Femur (tissue), 1 donor: Measurements from ENCODE around the gene SMIM23.
"Not testable (repeated sequence)": the region's sequence is repeated elsewhere in the genome, so short reads cannot be mapped to it uniquely, and the experiment has no call there.

Experiments used
- DNase-seq: peaks from one replicate; pipeline ENCODE4 v3.0.0-alpha.2; 2017

The SMIM23 gene

DNA sequence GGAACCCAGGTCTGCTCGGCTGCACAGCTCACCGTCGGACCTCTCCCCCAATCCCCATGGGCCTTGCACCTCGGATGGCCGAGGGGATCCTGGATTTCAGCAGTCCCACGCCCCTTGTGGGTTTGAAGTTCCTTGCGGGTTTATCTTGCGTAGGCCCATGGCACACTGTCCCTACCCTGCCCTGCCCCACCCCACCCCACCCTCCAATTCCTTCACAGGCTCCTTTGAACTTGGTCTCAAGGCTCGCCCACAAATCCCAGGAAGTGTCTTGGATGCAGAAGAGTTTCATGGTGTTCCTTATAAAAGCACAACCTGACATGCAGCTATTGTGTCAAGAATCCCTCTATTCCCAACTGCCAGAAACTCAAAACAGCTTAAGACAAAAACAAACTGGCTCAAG is 11.2 kb upstream of the SMIM23 start:
- DNase-seq: no peak

DNA sequence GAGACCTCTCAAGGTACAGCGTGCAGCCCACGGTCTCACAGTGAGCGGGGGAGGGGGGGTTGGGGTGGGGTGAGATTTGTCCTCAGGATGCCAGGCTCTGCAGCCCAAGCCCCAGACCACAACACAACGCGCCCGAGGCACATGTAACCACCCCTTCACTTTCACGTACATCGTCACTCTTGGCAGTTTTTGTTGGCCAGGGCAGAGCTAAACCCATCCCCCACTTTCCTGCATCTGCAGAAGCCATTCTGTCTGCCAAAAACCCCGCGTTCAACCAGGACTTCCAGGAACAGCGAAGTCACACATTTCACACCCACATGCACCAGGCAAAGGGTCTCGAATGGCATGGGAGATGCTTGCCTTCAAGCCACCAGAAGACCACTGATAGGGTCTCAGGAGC is 9.4 kb upstream of the SMIM23 start:
- DNase-seq: peak; percentile 43

DNA sequence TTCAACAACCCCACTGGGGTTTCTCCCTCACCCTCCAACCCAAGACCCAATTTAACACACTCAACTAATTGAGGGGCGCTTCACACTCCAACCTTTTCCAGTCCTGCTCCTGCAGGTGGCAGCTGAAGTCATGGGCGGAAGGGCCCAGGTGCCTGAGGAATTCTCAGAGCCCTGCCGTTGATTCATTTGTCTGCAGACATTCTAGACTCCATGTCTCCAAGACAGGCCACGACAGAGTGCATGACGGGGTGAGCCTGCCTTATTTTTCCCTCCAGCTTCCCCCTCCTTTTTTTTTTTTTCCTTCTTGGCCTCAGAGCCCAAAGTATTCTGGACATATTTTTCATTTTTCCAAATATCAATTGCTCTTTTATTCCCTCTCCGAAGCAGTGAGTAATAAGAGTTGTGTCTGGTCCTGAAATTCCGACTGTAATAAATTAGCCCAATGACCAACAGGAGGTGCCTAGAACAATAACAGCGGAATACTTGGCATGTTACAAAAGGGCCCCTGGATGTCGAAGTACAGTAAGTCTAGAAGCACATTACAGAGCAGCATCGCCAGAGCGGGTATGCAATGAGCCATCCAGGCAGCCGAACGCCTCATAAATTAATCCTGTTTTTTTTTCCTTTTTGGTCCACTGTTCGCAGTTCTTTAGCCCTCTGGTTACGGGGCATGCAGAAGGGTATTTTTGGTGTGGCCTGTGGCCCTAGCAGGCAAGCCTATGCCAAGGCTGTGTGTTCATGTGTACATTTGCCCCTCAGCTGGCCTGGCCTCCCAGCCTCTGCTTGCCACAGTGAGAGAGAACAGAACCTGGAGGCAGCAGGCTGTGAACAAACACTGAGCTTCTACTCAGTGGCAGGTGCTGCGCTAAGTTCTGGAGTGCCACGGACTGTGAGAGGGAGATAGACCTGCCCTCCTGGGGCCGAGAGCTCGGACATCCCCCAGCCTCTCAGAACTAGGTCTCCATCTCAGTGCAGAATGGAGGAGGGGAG is 8.6 kb upstream of the SMIM23 start:
- peak; percentile 71 for DNase-seq

DNA sequence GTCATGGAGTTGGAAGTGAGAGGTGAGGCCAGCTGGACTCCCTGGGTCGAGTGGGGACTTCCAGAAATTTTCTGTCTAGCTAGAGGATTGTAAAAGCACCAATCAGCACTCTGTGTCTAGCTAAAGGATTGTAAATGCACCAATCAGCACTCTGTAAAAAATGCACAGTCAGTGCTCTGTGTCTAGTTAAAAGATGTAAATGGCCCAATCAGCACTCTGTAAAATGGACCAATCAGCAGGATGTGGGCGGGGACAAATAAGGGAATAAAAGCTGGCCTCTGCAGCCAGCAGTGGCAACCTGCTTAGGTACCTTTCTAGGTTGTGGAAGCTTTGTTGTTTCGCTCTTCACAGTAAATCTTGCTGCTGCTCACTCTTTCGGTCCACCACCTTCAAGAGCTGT is 3.9 kb upstream of the SMIM23 start:
- DNase-seq: not testable (repeated sequence)

DNA sequence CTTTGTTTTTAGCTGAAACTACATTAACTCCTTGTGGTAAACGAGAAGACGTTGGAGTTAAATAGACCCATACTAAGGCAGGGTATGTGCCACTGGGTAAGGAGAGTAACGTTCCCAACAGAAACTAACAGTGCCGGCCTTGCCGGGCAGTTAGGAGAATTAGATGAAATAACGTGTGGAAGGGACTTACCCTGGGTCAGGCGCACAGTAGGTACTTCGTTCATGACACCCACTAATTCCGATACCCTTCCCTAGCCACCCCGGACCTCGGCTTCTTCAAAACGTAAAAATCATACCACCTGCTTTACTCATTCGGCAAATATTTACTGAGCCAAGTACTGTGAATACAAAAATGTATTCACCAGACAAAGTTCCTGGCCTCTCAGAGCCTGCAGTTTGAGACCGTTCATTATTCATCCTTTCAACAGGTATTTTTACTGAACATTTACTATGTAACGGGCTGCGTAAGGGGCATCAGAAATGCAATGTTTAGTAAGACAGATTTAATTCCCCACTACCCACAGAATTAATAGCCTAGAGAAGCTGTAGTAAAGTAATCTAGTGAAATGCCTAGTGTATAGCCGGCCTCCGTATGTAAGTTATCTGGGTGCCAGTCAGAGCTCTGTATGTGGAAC is 3.2 kb upstream of the SMIM23 start:
- no peak for DNase-seq

- no peak for DNase-seq
Observed at GRCh38 chr5:171783051-171783450, 2.6 kb upstream of the SMIM23 start.

GRCh38 chr5:171789353-171789752 is 3.7 kb downstream of the SMIM23 start:
- no peak for DNase-seq

DNA sequence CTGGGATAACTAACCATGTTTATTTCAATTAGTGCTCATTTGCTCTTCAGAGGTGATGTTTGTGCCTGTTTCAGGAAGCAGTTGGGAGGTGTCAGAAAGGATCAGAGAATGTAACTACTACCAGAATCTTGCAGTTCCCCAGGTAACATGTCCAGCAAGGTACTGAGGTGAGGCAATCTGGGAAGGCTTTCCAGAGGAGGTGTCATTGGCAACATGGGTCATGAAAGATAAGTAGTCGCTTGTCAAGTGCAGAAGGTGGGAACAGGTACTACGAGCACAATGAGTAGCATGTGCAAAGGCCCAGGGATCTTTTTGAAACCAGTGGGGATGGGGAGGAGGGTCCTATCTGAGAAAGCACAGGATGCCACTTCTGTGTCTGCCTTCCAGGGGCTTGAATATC is 4.8 kb downstream of the SMIM23 start:
- DNase-seq: no peak

GRCh38 chr5:171794470-171794960 is 8.9 kb downstream of the SMIM23 start:
- no peak for DNase-seq

- DNase-seq: no peak
Observed at GRCh38 chr5:171795381-171795780, 9.8 kb downstream of the SMIM23 start.

DNA sequence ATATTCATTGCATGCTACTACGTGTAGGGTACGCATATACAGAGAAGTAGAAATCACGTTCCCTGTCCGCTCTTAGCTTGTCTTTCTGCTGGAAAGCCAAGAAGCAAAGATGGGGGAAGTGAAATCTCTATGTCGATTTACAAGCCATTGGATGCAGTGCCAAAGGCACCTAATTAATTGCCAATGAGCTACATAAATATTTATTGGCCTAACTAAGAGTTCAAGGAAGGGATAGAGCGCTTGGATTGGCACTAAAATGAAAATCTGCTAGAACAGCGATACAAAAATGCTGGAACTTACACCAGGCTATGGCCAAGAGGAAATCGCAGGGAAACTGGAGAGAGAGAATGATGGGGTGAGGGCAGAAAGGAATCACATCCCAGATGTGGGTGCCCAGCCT is 10.8 kb downstream of the SMIM23 start:
- no peak for DNase-seq

- DNase-seq: no peak
Observed at GRCh38 chr5:171797543-171797942, 11.9 kb downstream of the SMIM23 start.

- no peak for DNase-seq
Observed at GRCh38 chr5:171798418-171798817, 12.8 kb downstream of the SMIM23 start.

DNA sequence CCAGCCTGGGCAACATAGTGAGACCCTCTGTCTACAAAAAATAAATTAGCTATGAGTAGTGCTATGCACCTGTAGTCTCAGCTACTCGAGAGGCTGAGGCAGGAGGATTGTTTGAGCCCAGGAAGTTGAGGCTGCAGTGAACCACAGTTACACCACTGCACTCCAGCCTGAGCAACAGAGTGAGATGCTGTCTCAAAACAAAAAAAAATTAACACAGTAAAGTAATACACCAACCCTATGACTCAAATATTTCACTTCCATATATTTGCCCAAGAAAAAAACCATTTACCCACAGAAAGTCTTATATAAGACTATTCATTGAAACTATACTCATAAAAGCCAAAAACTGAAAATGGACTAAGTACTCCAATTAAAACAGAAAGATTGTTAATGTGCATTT is 16.2 kb downstream of the SMIM23 start:
- no peak for DNase-seq

GRCh38 chr5:171805746-171806145 is 20.1 kb downstream of the SMIM23 start:
- no peak for DNase-seq

- DNase-seq: no peak
Observed at GRCh38 chr5:171806976-171807747, 21.5 kb downstream of the SMIM23 start.

DNA sequence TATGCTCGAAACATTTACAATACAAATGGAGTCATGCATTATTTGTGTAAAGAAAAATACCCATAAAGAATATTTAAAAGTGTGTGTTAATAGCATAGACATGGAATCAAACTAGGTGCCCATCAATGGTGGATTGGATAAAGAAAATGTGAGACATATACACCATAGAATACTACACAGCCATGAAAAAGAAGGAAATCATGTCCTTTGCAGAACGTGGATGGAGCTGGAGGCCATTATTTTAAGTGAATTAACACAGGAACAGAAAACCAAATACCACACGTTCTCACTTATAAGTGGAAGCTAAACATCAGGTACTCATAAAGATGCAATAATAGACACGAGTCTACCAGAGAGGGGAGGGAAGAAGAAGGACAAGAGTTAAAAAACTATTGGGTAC is 22.8 kb downstream of the SMIM23 start:
- DNase-seq: no peak

GRCh38 chr5:171808951-171809350 is 23.3 kb downstream of the SMIM23 start:
- no peak for DNase-seq

DNA sequence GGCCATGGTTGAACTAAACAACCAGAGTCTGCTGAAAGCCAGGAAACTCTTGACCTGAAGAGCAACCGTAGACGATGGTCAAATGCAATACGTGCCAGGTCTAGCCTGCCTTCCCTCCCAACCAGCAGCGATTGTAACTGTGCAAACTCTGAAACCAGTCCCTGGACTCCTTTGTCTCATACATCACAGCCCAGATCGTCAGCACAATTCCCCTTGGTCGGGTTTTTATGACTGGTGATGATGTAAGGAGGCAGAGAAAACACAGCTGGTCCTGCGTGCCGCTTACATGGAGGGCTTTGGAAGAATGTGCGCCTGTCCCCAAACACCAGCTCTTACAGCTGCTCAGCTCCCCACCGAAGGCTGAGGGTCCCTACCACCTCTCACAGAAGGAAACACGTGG is 24.6 kb downstream of the SMIM23 start:
- DNase-seq: no peak

- DNase-seq: no peak
Observed at GRCh38 chr5:171813270-171813669, 27.7 kb downstream of the SMIM23 start.

DNA sequence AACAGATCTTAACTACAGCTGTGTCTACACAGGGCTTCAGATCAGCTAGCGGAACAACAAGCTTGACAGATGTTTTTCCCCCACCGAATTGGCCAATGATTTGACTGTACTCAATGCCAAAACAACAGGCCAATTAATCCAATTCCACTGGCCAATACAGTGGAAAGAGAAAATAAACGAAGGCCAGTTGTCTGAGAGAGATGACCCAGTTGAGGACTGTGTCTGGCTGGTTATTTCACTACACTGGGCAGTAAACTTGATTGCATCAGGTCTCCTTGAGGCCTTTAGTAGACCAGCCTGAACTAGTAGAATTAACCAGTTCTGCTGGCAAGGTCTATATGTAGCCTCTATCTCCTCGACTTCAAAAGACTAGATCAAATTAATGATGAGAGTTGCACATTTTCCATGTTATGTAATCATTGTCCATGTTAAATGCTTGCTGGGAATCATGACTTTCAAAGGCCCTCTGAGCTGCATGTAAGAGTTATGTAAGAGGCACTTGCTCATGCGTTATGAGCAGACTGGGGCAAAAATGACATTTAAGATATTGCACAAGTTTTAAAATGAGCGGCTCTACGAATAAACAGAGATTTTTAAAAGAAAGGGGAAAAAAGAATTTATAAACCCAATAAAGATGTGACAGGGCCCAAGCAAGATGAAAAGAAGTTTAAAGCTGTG is 28.3 kb downstream of the SMIM23 start:
- no peak for DNase-seq

- no peak for DNase-seq
Observed at GRCh38 chr5:171816666-171817065, 31.0 kb downstream of the SMIM23 start.

DNA sequence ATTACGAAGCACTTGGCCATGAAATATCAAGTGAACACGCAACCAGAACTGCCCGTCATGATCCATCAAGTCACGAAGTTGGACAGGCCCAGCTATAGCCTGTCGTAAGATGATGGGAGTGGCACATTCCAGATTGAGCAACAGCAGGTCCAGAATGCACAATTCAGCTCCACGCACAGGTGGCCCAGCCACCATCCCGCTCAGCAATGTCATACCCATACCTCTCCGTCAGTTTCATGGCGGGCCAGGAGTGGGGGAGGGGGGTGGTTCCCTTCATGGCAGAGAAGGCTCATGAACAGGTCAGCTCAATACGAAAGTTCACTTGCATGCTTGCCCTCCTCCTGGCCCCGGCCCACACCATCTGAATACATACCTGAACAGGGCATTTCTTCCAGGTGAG is 34.9 kb downstream of the SMIM23 start:
- DNase-seq: no peak
